ENCODE measurements around the gene AUTS2.

AUTS2 gene

DNA sequence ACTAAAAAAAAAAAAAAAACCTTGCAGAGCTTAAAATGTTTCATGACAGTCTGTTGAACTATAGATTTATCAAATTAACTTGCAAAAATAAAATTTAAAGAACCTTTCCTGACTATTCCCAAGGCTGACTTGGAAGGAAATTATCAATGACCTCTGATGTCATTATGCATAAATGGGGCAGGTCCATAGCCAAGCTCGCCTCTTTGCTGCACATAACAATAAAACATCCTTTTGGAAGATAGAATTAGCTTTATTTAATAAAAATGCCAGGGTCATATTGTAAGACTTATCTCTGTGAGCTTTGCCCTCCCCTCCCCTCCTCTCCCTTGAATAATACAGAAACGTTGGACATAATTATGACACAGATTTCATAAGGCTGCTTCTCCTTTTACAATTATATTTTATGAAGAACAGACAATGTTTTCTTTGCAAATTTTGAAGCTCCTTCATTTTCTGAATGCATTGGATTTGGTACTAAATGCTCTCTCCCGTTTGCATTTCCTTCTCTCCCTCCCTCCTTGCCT, 444.8 kb downstream of the AUTS2 start:
- DNase-seq, result no peak

- no peak for DNase-seq
Measured at GRCh38 chr7:70044064-70044463, 445.8 kb downstream of the AUTS2 start.

- no peak for DNase-seq
Measured at GRCh38 chr7:70044525-70044924, 446.2 kb downstream of the AUTS2 start.

GRCh38 chr7:70044981-70045380, 446.7 kb downstream of the AUTS2 start:
- no peak for DNase-seq

DNA sequence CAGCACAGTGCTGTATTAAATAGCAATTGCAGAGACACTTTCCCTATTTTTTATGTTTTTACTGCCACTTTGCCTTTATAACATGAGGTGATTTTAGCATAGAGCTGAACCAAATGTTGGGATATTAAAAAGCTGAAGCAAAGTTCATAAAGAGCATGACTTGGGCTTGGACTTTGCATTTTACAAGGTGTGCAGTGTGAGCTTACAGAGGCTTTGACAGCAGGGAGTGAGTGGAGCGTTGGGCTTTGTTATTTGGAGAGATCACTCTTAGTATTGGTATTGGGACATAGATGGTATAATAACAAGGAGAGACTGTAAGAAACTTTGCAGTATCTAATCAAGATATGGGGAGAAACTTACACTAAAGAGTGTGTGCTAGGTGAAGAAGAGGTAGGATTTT, 449.1 kb downstream of the AUTS2 start:
- DNase-seq, result no peak

DNA sequence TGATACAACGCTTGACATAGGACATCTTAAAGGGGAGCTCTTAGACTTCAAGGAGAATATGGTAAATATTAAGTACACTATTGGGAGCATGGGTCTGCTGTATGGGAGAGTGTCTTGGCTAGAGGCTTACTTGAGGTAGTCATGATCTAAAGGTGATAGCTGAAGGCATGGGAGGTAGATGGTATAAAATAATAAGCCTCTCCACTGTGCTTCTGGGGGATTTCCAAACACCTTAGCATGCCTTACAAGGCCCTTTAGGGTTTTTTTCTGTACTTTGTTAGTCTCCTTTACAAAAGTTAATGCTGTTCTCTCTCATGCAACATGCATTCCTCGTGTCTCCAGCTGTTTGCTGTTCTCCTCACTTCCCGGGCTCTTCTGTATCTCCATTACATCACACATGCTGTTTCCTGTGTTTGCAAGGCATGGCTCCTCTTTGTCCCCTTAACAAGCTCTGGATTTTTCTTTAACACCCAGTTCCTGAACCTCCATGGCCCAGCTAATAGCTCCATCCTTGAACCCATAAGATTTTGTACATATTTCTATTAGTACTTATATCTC, 449.7 kb downstream of the AUTS2 start:
- DNase-seq, result no peak

DNA sequence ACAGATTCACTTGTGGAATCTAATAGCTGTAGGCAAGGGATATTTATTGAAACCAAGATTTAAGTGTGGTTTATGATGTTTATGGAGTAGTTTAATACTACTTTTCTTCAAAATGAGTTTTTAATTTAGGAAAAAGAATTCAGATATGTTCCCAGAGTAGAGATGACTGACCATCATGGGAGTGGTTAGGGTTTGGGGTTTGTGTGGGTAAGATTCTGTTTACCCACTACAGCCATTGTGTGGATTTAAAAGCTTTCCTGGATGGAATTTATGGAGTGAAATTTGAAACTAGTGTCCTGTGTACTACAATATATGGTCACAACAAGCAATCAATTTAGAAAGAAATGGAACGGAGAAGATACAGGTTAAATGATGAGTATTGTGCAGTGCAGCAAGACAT, 453.5 kb downstream of the AUTS2 start:
- no peak for DNase-seq

DNA sequence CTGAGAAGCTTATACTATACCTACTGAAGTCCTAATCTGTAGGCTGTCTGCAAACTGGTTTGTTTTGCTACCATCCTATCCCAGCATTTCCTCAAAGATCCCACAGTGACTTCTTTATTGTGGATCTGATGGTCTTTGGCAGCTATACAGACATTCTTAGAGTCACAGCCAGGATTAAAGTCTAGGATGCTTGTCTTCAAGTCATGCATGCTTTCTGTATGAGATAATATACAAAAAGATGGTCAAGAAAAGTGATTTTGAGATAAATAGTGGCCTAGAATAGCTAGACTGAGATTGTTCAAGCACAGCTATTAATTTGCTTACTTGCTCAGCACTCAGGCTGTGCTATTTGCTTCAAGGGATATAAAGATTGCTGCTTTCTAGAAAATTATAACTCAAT, 454.4 kb downstream of the AUTS2 start:
- no peak for DNase-seq

- no peak for DNase-seq
Measured at GRCh38 chr7:70053421-70053820, 455.1 kb downstream of the AUTS2 start.

DNA sequence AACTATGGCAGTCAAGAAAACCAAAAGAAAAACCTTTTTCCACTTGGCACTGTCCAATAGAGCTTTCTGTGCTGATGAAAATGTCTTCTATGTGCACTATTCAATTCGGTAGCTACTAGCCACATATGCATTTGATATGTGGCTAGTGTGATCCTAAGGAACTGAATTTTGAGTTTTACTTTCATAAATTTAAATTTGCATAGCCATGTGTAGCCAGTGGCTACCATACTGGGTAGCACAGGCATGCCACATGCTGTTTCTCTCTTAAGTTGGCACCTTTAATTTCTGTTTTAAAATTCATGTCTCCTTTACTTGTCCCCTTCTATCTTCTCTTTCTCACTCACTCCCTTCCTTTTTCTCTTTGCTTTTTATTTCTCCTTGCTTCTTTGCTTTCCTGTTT, 455.7 kb downstream of the AUTS2 start:
- DNase-seq, result no peak

- DNase-seq, result no peak
Measured at GRCh38 chr7:70056363-70056762, 458.1 kb downstream of the AUTS2 start.

GRCh38 chr7:70060298-70061068, 462.2 kb downstream of the AUTS2 start:
- peak; percentile 48 for DNase-seq

DNA sequence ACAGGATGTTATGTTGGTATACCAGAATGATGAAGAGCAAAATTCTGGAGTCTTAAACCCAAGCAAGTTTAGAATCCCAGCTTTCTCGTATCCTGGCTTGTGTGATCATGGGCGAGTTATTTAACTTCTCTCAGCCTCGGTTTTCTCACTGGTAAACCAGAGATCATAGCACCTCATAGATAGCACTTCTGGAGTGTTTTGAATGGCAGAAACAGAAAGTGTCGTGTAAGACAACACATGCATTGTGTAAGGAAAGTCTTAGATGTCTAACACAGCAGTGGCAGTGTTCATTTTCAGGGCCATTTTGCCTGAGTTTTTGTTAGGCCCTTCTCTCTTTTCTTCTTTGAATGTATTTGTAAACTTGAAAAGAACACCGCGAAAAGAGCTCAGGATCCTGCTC, 465.1 kb downstream of the AUTS2 start:
- DNase-seq, result no peak

- DNase-seq, result peak; percentile 98
Measured at GRCh38 chr7:70063927-70064326, 465.7 kb downstream of the AUTS2 start.

DNA sequence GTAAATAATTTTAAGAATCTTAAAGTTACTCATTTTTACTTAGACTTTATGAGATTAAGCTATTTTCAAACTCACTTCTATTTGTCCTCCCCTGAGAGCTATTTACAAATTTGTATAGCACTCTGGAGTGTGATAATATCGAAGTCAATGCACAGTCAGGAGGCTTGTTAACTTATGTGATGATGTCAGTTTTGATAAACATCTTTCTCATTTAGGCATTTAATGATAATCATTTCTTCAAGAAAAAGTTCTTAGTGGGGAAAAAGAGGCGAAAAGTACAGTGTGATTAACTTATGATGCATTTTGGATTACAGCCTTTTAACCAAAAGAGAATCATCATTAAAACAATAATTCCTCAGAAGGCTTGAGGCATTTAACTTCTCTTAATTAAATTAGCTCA, 468.6 kb downstream of the AUTS2 start:
- no peak for DNase-seq

DNA sequence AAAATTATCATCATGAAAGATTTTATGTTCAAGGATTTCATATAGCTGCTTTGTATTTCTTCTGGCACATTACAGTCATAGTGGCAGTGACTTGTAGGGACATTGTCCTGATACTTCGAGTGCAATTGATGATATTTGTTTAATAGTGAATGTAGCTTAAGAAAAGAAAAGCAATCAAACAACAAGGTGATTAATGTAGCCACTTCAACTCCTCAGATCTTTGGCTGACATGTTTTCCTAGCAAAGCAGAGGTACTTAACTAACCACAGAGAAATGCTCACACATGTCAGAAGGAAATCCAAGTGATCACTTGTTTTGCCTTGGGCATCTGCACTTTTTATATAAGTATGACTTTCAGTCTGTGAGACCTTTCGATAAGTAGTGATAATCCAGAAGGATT, 470.3 kb downstream of the AUTS2 start:
- DNase-seq, result peak; percentile 35

GRCh38 chr7:70069977-70070376, 471.7 kb downstream of the AUTS2 start:
- no peak for DNase-seq

DNA sequence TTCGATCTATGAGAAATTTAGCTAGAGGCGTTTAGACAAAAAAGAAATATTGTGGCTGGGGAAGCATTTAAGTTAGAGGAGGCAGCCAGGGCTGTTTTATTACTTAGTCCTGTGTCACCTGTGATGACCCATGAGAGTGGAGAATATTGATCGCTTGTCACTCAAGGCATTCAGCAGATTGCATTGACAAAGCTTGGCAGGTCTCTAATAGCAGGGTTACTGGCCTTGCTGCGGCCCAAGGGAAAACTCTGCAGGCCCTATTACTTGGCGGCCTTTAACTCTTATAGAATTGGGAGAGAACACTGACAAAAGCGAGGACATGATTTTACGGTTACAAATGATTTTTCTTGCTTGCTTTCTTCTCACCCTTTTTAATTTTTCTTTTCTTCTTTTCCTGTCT, 473.5 kb downstream of the AUTS2 start:
- peak; percentile 39 for DNase-seq

- peak; percentile 64 for DNase-seq
Measured at GRCh38 chr7:70072220-70072619, 473.9 kb downstream of the AUTS2 start.

DNA sequence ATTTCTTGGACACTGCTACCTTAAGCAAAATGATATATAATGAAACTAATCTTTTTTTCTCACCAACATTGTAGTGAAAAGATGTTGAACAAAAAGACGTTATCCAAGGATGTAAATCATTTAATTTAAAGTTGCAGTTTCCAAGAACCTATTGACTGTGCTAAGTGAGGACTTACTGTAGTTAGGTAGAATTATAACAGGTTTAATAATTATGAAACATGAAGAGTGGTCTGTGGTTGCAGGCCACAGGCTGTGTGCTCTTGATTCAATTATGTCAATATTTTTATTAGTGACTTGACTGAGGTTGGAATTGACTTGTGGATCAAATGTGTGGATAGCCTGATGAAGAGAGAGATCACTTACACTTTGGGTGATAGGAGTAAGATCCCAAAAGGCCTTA, 478.1 kb downstream of the AUTS2 start:
- DNase-seq, result no peak

- DNase-seq, result no peak
Measured at GRCh38 chr7:70082099-70082611, 483.9 kb downstream of the AUTS2 start.

DNA sequence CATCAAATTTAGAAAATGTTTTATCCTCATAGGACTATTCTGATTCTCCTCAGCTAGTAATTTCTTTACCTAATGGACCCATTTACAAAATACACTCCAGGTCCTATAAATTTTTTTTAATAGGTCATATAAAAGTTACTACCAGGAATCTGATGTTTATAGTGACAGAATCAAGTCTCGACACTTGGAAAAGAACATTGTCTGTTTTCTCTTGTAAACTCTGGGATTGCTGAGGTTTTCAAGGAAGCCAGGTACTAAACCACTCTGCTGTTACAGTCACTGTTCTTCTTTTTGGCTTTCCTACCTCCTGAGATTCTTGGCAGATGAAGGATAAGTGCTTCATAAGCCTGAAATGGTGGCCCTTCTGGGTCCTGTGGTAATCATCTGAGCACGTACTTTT, 493.1 kb downstream of the AUTS2 start:
- DNase-seq, result peak; percentile 69

DNA sequence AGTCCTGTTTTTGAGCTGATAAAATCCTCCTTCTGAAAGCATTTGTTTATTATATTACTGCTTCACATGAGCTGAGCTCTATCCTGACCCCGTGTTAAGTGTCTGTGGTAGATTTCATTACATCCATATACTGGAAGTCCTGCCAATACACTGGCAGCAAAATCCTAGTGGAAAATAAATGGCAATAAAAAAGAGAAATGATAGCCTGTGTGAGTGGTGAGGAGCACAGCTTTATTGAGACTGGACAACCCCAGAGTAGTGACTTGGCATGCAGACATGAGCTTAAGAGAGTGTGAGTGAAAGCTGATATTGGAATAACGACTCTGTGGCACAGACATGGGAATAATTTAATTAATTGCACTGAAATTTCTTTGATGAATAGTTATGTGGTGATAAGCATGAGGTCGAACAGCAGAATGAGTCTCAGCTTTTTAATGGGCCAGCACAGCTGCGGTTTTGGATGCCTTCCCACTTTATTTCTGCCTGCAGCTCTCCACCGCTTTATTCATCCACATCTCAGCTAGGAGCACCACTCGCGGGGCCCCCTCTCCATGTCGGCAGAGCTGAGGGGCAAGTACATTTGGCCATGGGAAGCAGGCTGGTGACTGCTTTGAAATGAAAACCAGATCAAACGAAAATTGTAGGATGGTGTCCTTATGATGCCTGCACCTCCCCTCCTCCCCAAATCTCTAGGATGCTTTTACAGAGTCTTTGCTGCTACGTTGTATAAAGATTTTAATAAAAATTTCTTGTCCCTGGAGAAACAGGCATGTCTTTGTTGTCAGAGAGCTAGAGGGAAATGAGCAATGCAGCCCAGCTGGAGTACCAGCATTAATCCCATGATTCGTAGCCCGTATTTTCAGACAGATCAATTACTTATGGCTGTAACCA, 494.3 kb downstream of the AUTS2 start:
- peak; percentile 76 for DNase-seq

Measured in NCI-H82 (cell line).